IMR-90 (cell line): ENCODE data around the gene FOXK2. TPM values are rescaled to one million over a fixed set of nuclear protein-coding genes. Genes with fewer than 3 reads are reported as not detected.

ENCODE experiments used
- ATAC-seq: fragments of 200-7000 bp; cut with Tn5 transposase; 2 replicates; pipeline ENCODE4 v1.9.1; 2020; ENCODE audit warnings: low read depth, mild to moderate bottlenecking, moderate library complexity
- BruUV-seq: library from RNA; stranded (reverse); fragments of 400-500 nt; replicated peaks from 2 replicates; lab custom pipeline; 2021; lab: Mats Ljungman, UMichigan
- CTCF ChIA-PET: fragments of 300-600 bp; formaldehyde crosslinking; extraction: SDS; loops from one replicate; lab custom pipeline; 2021; ENCODE audit warnings: antibody characterized with exemption; lab: Yijun Ruan, JAX
- POLR2A ChIA-PET: fragments of 300-600 bp; sonication (Branson Sonifier 250); formaldehyde crosslinking; loops from one replicate; lab custom pipeline; 2022; ENCODE audit warnings: antibody characterized with exemption; ENCODE audit not compliant: unreplicated experiment; lab: Charles Lee
- DNase-seq: peaks from one replicate; pipeline ENCODE4 v3.0.0; 2013
- H2AFZ ChIP-seq: replicated peaks from 2 replicates; pipeline ENCODE3; 2013; ENCODE audit warnings: low read length, mild to moderate bottlenecking; ENCODE audit not compliant: poor library complexity
- H2AK5ac ChIP-seq: 2 replicates; pipeline ENCODE4 v1.6.1; 2013; ENCODE audit warnings: low read depth, low read length, inconsistent platforms
- H2AK9ac ChIP-seq: replicated peaks from 2 replicates; pipeline ENCODE3; 2013; ENCODE audit warnings: mild to moderate bottlenecking, low read depth, low read length, moderate library complexity; ENCODE audit not compliant: poor library complexity
- H2BK120ac ChIP-seq: 2 replicates; pipeline ENCODE4 v1.6.1; 2013; ENCODE audit warnings: low read depth, low read length, inconsistent platforms
- H2BK15ac ChIP-seq: 3 replicates; pipeline ENCODE4 v1.6.1; 2013; ENCODE audit warnings: low read depth, low read length, inconsistent platforms
- H2BK20ac ChIP-seq: 2 replicates; pipeline ENCODE4 v1.6.1; 2013; ENCODE audit warnings: low read depth, mild to moderate bottlenecking, inconsistent platforms, low read length, moderate library complexity
- H2BK5ac ChIP-seq: 2 replicates; pipeline ENCODE4 v1.6.1; 2013; ENCODE audit warnings: mild to moderate bottlenecking, low read depth, low read length, inconsistent platforms; ENCODE audit not compliant: poor library complexity, severe bottlenecking
- H3K14ac ChIP-seq: replicated peaks from 2 replicates; pipeline ENCODE4 v1.6.1; 2013; ENCODE audit warnings: low read depth, low read length, inconsistent platforms
- H3K18ac ChIP-seq: 2 replicates; pipeline ENCODE4 v1.6.1; 2013; ENCODE audit warnings: low read depth, low read length, control low read depth
- H3K23ac ChIP-seq: 2 replicates; pipeline ENCODE4 v1.6.1; 2013; ENCODE audit warnings: low read depth, low read length, inconsistent platforms
- H3K27ac ChIP-seq: 2 replicates; pipeline ENCODE4 v1.5.1; 2013; ENCODE audit warnings: mild to moderate bottlenecking, control low read depth, low read length; ENCODE audit not compliant: insufficient read depth
- H3K27me3 ChIP-seq: 2 replicates; pipeline ENCODE4 v1.6.1; 2013; ENCODE audit warnings: low read length; ENCODE audit not compliant: control insufficient read depth, insufficient read depth
- H3K36me3 ChIP-seq: 2 replicates; pipeline ENCODE4 v1.6.1; 2013; ENCODE audit warnings: low read length, mixed read lengths; ENCODE audit not compliant: control insufficient read depth, insufficient read depth
- H3K4ac ChIP-seq: 2 replicates; pipeline ENCODE4 v1.6.1; 2013; ENCODE audit warnings: low read depth, low read length, inconsistent platforms
- H3K4me1 ChIP-seq: 2 replicates; pipeline ENCODE4 v1.6.1; 2013; ENCODE audit warnings: low read length, mixed read lengths; ENCODE audit not compliant: control insufficient read depth, insufficient read depth
- H3K4me2 ChIP-seq: 2 replicates; pipeline ENCODE4 v1.6.1; 2013; ENCODE audit warnings: low read depth, mild to moderate bottlenecking, control low read depth, low read length, moderate library complexity
- H3K4me3 ChIP-seq: 2 replicates; pipeline ENCODE4 v1.5.1; 2013; ENCODE audit warnings: low read depth, mild to moderate bottlenecking, control low read depth, low read length, moderate library complexity; ENCODE audit not compliant: insufficient read depth
- H3K56ac ChIP-seq: 2 replicates; pipeline ENCODE4 v1.6.1; 2013; ENCODE audit warnings: low read length, inconsistent platforms; ENCODE audit not compliant: insufficient read depth; ENCODE audit errors: extremely low read depth
- H3K79me1 ChIP-seq, 2 experiments: 2 replicates each; pipeline ENCODE4 v1.6.1; 2013; ENCODE audit warnings: low read length in 2 of 2, inconsistent platforms in 1 of 2, low read depth in 1 of 2
- H3K9ac ChIP-seq: 2 replicates; pipeline ENCODE4 v1.6.1; 2013; ENCODE audit warnings: low read depth, low read length, control low read depth
- H3K9me1 ChIP-seq: 2 replicates; pipeline ENCODE4 v1.6.1; 2013; ENCODE audit warnings: low read length, inconsistent platforms; ENCODE audit not compliant: insufficient read depth
- H3K9me3 ChIP-seq: 2 replicates; pipeline ENCODE4 v1.6.1; 2013; ENCODE audit warnings: low read length; ENCODE audit not compliant: control insufficient read depth, insufficient read depth
- H4K20me1 ChIP-seq: 2 replicates; pipeline ENCODE4 v1.6.1; 2013; ENCODE audit warnings: low read length, inconsistent platforms; ENCODE audit not compliant: insufficient read depth
- H4K5ac ChIP-seq: 2 replicates; pipeline ENCODE4 v1.6.1; 2013; ENCODE audit warnings: mild to moderate bottlenecking, low read depth, low read length, control low read depth
- H4K8ac ChIP-seq, 2 experiments: 2 replicates each; pipeline ENCODE4 v1.6.1; 2013; ENCODE audit warnings: low read depth in 2 of 2, low read length in 2 of 2, control low read depth in 1 of 2, inconsistent platforms in 1 of 2
- H4K91ac ChIP-seq: 2 replicates; pipeline ENCODE4 v1.6.1; 2013; ENCODE audit warnings: low read depth, low read length, inconsistent platforms; ENCODE audit not compliant: insufficient read depth
- BHLHE40 ChIP-seq: fragments of 150-350 bp; IDR thresholded peaks from 2 replicates; pipeline ENCODE4 v1.6.1; 2016; ENCODE audit warnings: mild to moderate bottlenecking, low read depth, low read length
- CEBPB ChIP-seq: IDR thresholded peaks from 2 replicates; pipeline ENCODE4 v1.6.1; 2012; ENCODE audit warnings: low read depth, low read length, improper control_type of control experiment
- CTCF ChIP-seq: conservative IDR thresholded peaks from 2 replicates; pipeline ENCODE4 v1.5.1; 2012; ENCODE audit warnings: mild to moderate bottlenecking, low read depth, low read length, improper control_type of control experiment
- ELK1 ChIP-seq: fragments of 150-350 bp; IDR thresholded peaks from 2 replicates; pipeline ENCODE4 v1.6.1; 2016; ENCODE audit warnings: low read depth, mild to moderate bottlenecking, low read length, moderate library complexity, borderline replicate concordance
- FOS ChIP-seq: fragments of 150-350 bp; IDR thresholded peaks from 2 replicates; pipeline ENCODE4 v1.6.1; 2016; ENCODE audit warnings: low read depth, low read length
- MAFK ChIP-seq: IDR thresholded peaks from 2 replicates; pipeline ENCODE4 v1.6.1; 2012; ENCODE audit warnings: low read depth, low read length, improper control_type of control experiment
- MAZ ChIP-seq: IDR thresholded peaks from 2 replicates; pipeline ENCODE4 v1.6.1; 2012; ENCODE audit warnings: low read depth, mild to moderate bottlenecking, low read length, improper control_type of control experiment, moderate library complexity, borderline replicate concordance
- MXI1 ChIP-seq: IDR thresholded peaks from 2 replicates; pipeline ENCODE4 v1.6.1; 2012; ENCODE audit warnings: low read depth, mild to moderate bottlenecking, low read length, moderate library complexity, borderline replicate concordance
- NFE2L2 ChIP-seq: fragments of 150-350 bp; IDR thresholded peaks from 2 replicates; pipeline ENCODE4 v1.6.1; 2016; ENCODE audit warnings: low read depth, mild to moderate bottlenecking, low read length
- POLR2A ChIP-seq: IDR thresholded peaks from 2 replicates; pipeline ENCODE4 v1.6.1; 2012; ENCODE audit warnings: mild to moderate bottlenecking, low read depth, low read length
- RAD21 ChIP-seq: IDR thresholded peaks from 2 replicates; pipeline ENCODE4 v1.6.1; 2012; ENCODE audit warnings: low read length, improper control_type of control experiment
- RCOR1 ChIP-seq: IDR thresholded peaks from 2 replicates; pipeline ENCODE4 v1.6.1; 2012; ENCODE audit warnings: mild to moderate bottlenecking, low read length, improper control_type of control experiment; ENCODE audit not compliant: insufficient replicate concordance
- RFX5 ChIP-seq: IDR thresholded peaks from 2 replicates; pipeline ENCODE4 v1.8.0; 2012; ENCODE audit warnings: low read depth, mild to moderate bottlenecking, low read length, moderate library complexity
- SMC3 ChIP-seq: fragments of 150-350 bp; IDR thresholded peaks from 2 replicates; pipeline ENCODE4 v1.6.1; 2016; ENCODE audit warnings: low read depth, mild to moderate bottlenecking, antibody characterized with exemption, low read length, moderate library complexity
- USF2 ChIP-seq: fragments of 150-350 bp; IDR thresholded peaks from 2 replicates; pipeline ENCODE4 v1.6.1; 2017; ENCODE audit warnings: mild to moderate bottlenecking, antibody characterized with exemption, low read length, low read depth
- WGBS, 2 experiments: methylation state at CpG; one replicate each; pipeline versions ENCODE4 v1.1.5 to v1.1.7; 2013; ENCODE audit warnings: missing lambda C conversion rate in 2 of 2; ENCODE audit not compliant: insufficient read length in 1 of 2; ENCODE audit errors: extremely low coverage in 2 of 2; 5-methylcytosine and 5-hydroxymethylcytosine counted together
- dilution Hi-C: fragments of 300-500 bp; cut with HindIII; formaldehyde crosslinking; loops from one replicate; pipeline ENCODE4 v1.14.3; 2018; ENCODE audit warnings: low sequenced_read_pairs; ENCODE audit not compliant: unreplicated experiment
- in situ Hi-C: fragments of 300-500 bp; cut with MboI; formaldehyde crosslinking; loops from 3 replicates; pipeline ENCODE4 v1.14.3; 2019; ENCODE audit warnings: low sequenced_read_pairs, inconsistent platforms, mixed read lengths
- intact Hi-C: fragments of 100-400 bp; cut with micrococcal nuclease; formaldehyde crosslinking; loops from 2 replicates; pipeline ENCODE4 v1.10.0; 2022
- polyA plus RNA-seq, 3 experiments: library from polyadenylated mRNA; depleted of rRNA; stranded (reverse); fragments of >200 nt; gene quantifications; 2 replicates each; pipeline ENCODE4 v1.2.3, GENCODE V29; 2012; ENCODE audit warnings: low replicate concordance in 1 of 3
- total RNA-seq: library from RNA; depleted of rRNA; stranded (reverse); fragments of >200 nt; gene quantifications from 2 replicates; pipeline ENCODE4 v1.2.3, GENCODE V29; 2012

Gene FOXK2
- total and polyA plus RNA-seq, 2 of the 4 experiments (the other 2 are of a cell fraction): 12.5 to 20.0 TPM

DNA sequence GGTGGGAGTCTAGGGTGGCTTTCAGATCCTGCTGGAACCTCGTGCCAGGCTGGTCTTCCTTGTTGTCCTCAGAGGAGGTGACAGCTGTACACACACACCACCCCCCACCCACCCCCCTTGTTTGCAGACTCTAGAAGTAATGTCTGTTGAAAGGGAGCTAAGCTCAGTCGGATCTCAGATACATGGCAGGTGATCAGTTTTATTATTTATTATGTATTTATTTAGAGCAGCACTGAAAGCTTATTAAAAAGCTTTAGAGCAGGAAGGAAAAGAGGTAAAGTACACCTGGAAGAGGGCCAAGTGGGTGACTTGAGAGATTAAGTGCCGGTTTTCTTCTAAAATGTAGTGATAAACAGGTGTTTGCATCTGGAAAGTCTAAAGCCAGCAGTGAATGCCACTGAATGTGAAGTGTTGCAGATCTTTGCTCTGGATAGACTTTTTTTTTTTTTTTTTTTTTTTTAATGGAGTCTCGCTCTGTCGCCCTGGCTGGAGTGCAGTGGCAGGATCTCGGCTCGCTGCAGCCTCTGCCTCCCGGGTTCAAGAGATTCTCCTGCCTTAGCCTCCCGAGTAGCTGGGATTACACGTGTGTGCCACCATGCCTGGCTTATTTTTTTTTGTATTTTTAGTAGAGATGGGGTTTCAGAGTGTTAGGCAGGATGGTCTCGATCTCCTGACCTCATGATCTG lies 40.2 kb downstream of the FOXK2 start:
- intact Hi-C loops: no loop called here
- peaks cover 25% of the 10 kb centered on the region for H3K9me1 ChIP-seq
- H4K8ac ChIP-seq: no peak overlapping the region
- H3K4me2 ChIP-seq: no peak overlapping the region
- peaks cover 3% of the 10 kb centered on the region for H3K36me3 ChIP-seq
- H3K18ac ChIP-seq: no peak overlapping the region
- CTCF ChIA-PET: interaction anchor here (0.6 kb wide), 1 partner anchor 100 kb away, joined by 5 read pairs; no protein-coding TSS in a partner anchor
- no peak overlapping the region for H3K4ac ChIP-seq
- peaks cover 82% of the 10 kb centered on the region for H4K20me1 ChIP-seq
- no peak overlapping the region for H2BK5ac ChIP-seq
- no peak overlapping the region for H4K91ac ChIP-seq
- no TSS peak for BruUV-seq
- no peak overlapping the region for H3K9ac ChIP-seq
- ATAC-seq (no peak), DNase-seq (no peak)
- no peak overlapping the region for H3K23ac ChIP-seq
- no peak overlapping the region for H3K27ac ChIP-seq
- H3K4me1 ChIP-seq: peaks cover 7% of the 10 kb centered on the region
- no peak overlapping the region for H2AK5ac ChIP-seq
- dilution Hi-C loops: no loop called here
- no peak overlapping the region for H2AK9ac ChIP-seq
- no peaks in the 10 kb centered on the region for H3K9me3 ChIP-seq
- WGBS, 2 experiments: 90% methylated on average over 4 of the region's 11 CpGs; no CpG with 5 or more reads in 1 of the 2 experiments
- no peak overlapping the region for H2BK15ac ChIP-seq
- H3K4me3 ChIP-seq: no peak overlapping the region
- H2AFZ ChIP-seq: no peak overlapping the region
- no peak overlapping the region for H2BK20ac ChIP-seq
- in situ Hi-C loops: loop anchor here (10.0 kb wide), 1 partner anchor 205 kb away; the partner anchor contains the start of gene TEX19
- H4K5ac ChIP-seq: no peak overlapping the region
- H3K14ac ChIP-seq: no peak overlapping the region
- no peak overlapping the region for H2BK120ac ChIP-seq
- POLR2A ChIA-PET: interaction anchor here (0.5 kb wide), 1 partner anchor 23 kb away, joined by 6 read pairs; no protein-coding TSS in a partner anchor
- no peak overlapping the region for H3K56ac ChIP-seq
- peaks cover 34 to 73% of the 10 kb centered on the region in 2 experiments for H3K79me1 ChIP-seq
- no peaks in the 10 kb centered on the region for H3K27me3 ChIP-seq
- no peak for TF ChIP-seq NFE2L2
- TF ChIP-seq USF2: no peak
- TF ChIP-seq CTCF: no peak
- TF ChIP-seq BHLHE40: no peak
- TF ChIP-seq MAZ: no peak
- TF ChIP-seq SMC3: no peak
- no peak for TF ChIP-seq POLR2A
- no peak for TF ChIP-seq RFX5
- TF ChIP-seq CEBPB: no peak
- no peak for TF ChIP-seq RCOR1
- no peak for TF ChIP-seq MXI1
- no peak for TF ChIP-seq ELK1
- TF ChIP-seq MAFK: no peak
- no peak for TF ChIP-seq FOS
- no peak for TF ChIP-seq RAD21
